Measurements from ENCODE around the gene EBI3. TPM values are rescaled to one million over a fixed set of nuclear protein-coding genes. Genes with fewer than 3 reads are reported as not detected.

The EBI3 gene
- total RNA-seq, 2 experiments from 2014 or later, result not detected

DNA sequence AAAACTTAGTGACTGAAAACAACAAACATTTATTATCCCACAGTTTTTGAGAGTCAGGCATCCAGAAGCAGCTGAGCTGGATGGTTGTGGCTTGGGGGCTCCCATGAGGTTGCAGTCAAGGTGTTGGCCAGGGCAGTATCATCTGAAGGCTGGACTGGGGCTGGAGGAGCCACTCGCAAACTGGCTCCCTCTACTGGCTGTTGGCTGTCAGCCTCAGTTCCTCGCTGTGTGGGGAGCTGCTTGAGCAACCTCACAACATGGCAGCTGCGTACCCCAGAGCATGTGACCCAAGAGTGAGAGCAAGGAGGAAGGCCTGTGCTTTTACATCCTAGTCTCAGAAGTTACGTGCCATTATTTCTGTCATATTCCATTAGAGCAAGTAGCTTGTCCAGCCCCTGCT lies 27.2 kb downstream of the EBI3 start:
- H3K27ac Mint-ChIP-seq, result no peak overlapping the region
- DNase-seq (no peak), ATAC-seq (ENCODE audit: poor library complexity) (no peak)
- ChIA-PET CTCF (interaction anchor here (1.4 kb wide), 1 partner anchor 10 kb away, joined by 3 read pairs; no protein-coding TSS in a partner anchor), POLR2A (interaction anchor here (0.8 kb wide), 1 partner anchor 10 kb away, joined by 4 read pairs; the partner anchor contains the start of gene YJU2)
- H3K9me3 Mint-ChIP-seq, result no peaks in the 10 kb centered on the region
- Histone ChIP-seq H3K4me1 (ENCODE audit: insufficient read depth, low read length) (no peaks in the 10 kb centered on the region), H3K4me3 (ENCODE audit: low read length) (no peak overlapping the region), H3K27me3 (ENCODE audit: control insufficient read depth in 1 of 2, insufficient read depth in 2 of 2, low read length in 2 of 2) (no peaks in the 10 kb centered on the region), H3K9me3 (ENCODE audit: control insufficient read depth in 1 of 2, insufficient read depth in 1 of 2, low read length in 2 of 2) (peaks cover 0 to 18% of the 10 kb centered on the region in 2 experiments), H3K36me3 (ENCODE audit: insufficient read depth, low read length) (peaks cover 75% of the 10 kb centered on the region), H3K27ac (ENCODE audit: low read depth in 1 of 2, low read length in 2 of 2) (no peak overlapping the region)
- intact Hi-C loops (cut with DNase I, micrococcal nuclease), result no loop called here
- peaks cover 75% of the 10 kb centered on the region for H3K36me3 Mint-ChIP-seq (ENCODE audit: low read depth)
- H3K4me3 Mint-ChIP-seq, result no peak overlapping the region
- H3K27me3 Mint-ChIP-seq, result no peaks in the 10 kb centered on the region
- no peaks in the 10 kb centered on the region for H3K4me1 Mint-ChIP-seq (ENCODE audit: low read depth)
- TF ChIP-seq, protein P1, sequence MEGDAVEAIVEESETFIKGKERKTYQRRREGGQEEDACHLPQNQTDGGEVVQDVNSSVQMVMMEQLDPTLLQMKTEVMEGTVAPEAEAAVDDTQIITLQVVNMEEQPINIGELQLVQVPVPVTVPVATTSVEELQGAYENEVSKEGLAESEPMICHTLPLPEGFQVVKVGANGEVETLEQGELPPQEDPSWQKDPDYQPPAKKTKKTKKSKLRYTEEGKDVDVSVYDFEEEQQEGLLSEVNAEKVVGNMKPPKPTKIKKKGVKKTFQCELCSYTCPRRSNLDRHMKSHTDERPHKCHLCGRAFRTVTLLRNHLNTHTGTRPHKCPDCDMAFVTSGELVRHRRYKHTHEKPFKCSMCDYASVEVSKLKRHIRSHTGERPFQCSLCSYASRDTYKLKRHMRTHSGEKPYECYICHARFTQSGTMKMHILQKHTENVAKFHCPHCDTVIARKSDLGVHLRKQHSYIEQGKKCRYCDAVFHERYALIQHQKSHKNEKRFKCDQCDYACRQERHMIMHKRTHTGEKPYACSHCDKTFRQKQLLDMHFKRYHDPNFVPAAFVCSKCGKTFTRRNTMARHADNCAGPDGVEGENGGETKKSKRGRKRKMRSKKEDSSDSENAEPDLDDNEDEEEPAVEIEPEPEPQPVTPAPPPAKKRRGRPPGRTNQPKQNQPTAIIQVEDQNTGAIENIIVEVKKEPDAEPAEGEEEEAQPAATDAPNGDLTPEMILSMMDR (IDR thresholded peaks at IDR 0.05), result no peak

DNA sequence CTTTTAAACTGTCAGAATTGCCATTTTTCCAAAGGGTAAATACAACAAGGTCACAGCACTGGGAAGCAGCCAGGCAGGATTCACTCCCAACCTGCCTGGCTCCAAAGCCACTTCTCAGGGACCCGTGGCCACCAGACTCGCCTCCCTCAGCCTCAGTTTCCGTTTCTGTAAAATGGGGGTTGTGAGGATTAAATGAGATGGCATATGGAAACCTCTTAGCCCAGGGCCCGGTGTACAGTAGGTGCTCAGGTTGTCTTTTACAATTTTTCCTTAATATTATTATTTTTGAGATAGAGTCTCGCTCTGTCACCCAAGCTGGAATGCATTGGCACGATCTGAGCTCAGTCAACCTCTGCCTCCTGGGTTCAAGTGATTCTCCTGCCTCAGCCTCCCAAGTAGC lies 27.7 kb downstream of the EBI3 start:
- no peak overlapping the region for H3K27ac Mint-ChIP-seq
- peaks cover 73% of the 10 kb centered on the region for H3K36me3 Mint-ChIP-seq (ENCODE audit: low read depth)
- no peak for DNase-seq
- no peaks in the 10 kb centered on the region for H3K4me1 Mint-ChIP-seq (ENCODE audit: low read depth)
- Histone ChIP-seq H3K27ac (ENCODE audit: low read depth in 1 of 2, low read length in 2 of 2) (no peak overlapping the region), H3K4me3 (ENCODE audit: low read length) (no peak overlapping the region), H3K36me3 (ENCODE audit: insufficient read depth, low read length) (peaks cover 75% of the 10 kb centered on the region), H3K9me3 (ENCODE audit: control insufficient read depth in 1 of 2, insufficient read depth in 1 of 2, low read length in 2 of 2) (peaks cover 0 to 18% of the 10 kb centered on the region in 2 experiments), H3K27me3 (ENCODE audit: control insufficient read depth in 1 of 2, insufficient read depth in 2 of 2, low read length in 2 of 2) (no peaks in the 10 kb centered on the region), H3K4me1 (ENCODE audit: insufficient read depth, low read length) (no peaks in the 10 kb centered on the region)
- H3K4me3 Mint-ChIP-seq, result no peak overlapping the region
- no peak for ATAC-seq (ENCODE audit: poor library complexity)
- POLR2A ChIA-PET, result no interaction called here
- no peaks in the 10 kb centered on the region for H3K27me3 Mint-ChIP-seq
- no peaks in the 10 kb centered on the region for H3K9me3 Mint-ChIP-seq
- CTCF ChIA-PET, result interaction anchor here (1.4 kb wide), 1 partner anchor 10 kb away, joined by 3 read pairs; no protein-coding TSS in a partner anchor
- intact Hi-C loops (cut with DNase I, micrococcal nuclease), result no loop called here
- TF ChIP-seq, protein P1 (IDR thresholded peaks at IDR 0.05), result no peak

DNA sequence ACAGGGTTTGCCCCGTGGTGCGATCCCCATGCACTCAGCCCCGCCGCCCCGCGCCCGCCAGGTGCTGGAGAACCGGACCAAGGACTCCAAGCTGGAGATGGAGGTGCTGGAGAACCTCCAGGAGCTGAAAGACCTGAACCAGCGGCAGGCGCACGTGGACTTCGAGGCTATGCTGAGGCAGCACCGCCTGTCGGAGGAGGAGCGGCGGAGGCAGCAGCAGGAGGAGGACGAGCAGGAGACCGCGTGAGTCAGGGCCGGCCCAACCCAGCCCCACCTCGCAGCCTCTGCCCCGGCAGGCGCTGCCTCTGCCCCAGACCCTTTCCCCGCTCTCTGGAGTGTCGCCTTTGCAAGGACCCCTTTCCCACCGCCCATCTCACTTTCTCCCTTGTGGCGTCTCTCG lies 28.9 kb downstream of the EBI3 start:
- H3K4me1 ChIP-seq (ENCODE audit: insufficient read depth, low read length), result peaks cover 2% of the 10 kb centered on the region
- Mint-ChIP-seq H3K27me3 (no peaks in the 10 kb centered on the region), H3K4me3 (no peak overlapping the region), H3K27ac (no peak overlapping the region), H3K9me3 (no peaks in the 10 kb centered on the region), H3K4me1 (ENCODE audit: low read depth) (no peaks in the 10 kb centered on the region), H3K36me3 (ENCODE audit: low read depth) (peaks cover 73% of the 10 kb centered on the region)
- DNase-seq, result peak in 1 of 14 experiments; percentile 22
- H3K27me3 ChIP-seq (ENCODE audit: control insufficient read depth in 1 of 2, insufficient read depth in 2 of 2, low read length in 2 of 2), result no peaks in the 10 kb centered on the region
- ATAC-seq (ENCODE audit: poor library complexity), result no peak
- intact Hi-C loops (cut with DNase I, micrococcal nuclease), result no loop called here
- no peak overlapping the region for H3K27ac ChIP-seq (ENCODE audit: low read depth in 1 of 2, low read length in 2 of 2)
- ChIA-PET CTCF (no interaction called here), POLR2A (no interaction called here)
- peaks cover 75% of the 10 kb centered on the region for H3K36me3 ChIP-seq (ENCODE audit: insufficient read depth, low read length)
- TF ChIP-seq, protein P1 (IDR thresholded peaks at IDR 0.05), result no peak
- no peak overlapping the region for H3K4me3 ChIP-seq (ENCODE audit: low read length)
- peaks cover 0 to 16% of the 10 kb centered on the region in 2 experiments for H3K9me3 ChIP-seq (ENCODE audit: control insufficient read depth in 1 of 2, insufficient read depth in 1 of 2, low read length in 2 of 2)
